H1 (cell line): ENCODE measurements around the gene MNX1. TPM values are rescaled to one million over a fixed set of nuclear protein-coding genes. Genes with fewer than 3 reads are reported as not detected.

Experiments
- CTCF ChIA-PET: fragments of 300-600 bp; sonication (Branson Sonifier 250); formaldehyde crosslinking; loops from one replicate; lab custom pipeline; 2021; ENCODE audit not compliant: partially characterized antibody; lab: Charles Lee
- POLR2A ChIA-PET: fragments of 300-600 bp; sonication (Branson Sonifier 250); formaldehyde crosslinking; loops from one replicate; lab custom pipeline; 2021; ENCODE audit warnings: inconsistent platforms; ENCODE audit not compliant: partially characterized antibody; lab: Charles Lee
- DNase-seq, 2 experiments: peaks; one replicate each; pipeline versions ENCODE4 v3.0.0 to v3.0.0-alpha.2; 2010 to 2022; ENCODE audit warnings: low spot score in 2 of 2, low read depth in 1 of 2, mixed read lengths in 1 of 2
- FAIRE-seq: peaks from 2 replicates; lab custom pipeline; 2011; peaks lifted over from hg19 to GRCh38; lab: Jason Lieb, UNC
- H2AFZ ChIP-seq: 2 replicates; pipeline ENCODE4 v1.8.1; 2012; ENCODE audit warnings: low read length, inconsistent platforms
- H2AK5ac ChIP-seq: 2 replicates; pipeline ENCODE4 v1.6.1; 2013; ENCODE audit warnings: low read depth, low read length
- H2BK120ac ChIP-seq: replicated peaks from 2 replicates; pipeline ENCODE3; 2013; ENCODE audit warnings: low read depth, low read length, inconsistent platforms
- H2BK12ac ChIP-seq: 2 replicates; pipeline ENCODE4 v1.6.1; 2013; ENCODE audit warnings: low read depth, low read length
- H2BK15ac ChIP-seq: 2 replicates; pipeline ENCODE4 v1.6.1; 2013; ENCODE audit warnings: low read length
- H2BK20ac ChIP-seq: 2 replicates; pipeline ENCODE4 v1.6.1; 2013; ENCODE audit warnings: low read length
- H2BK5ac ChIP-seq: 2 replicates; pipeline ENCODE4 v1.6.1; 2013; ENCODE audit warnings: low read depth, low read length
- H3K14ac ChIP-seq: 2 replicates; pipeline ENCODE4 v1.6.1; 2013; ENCODE audit warnings: inconsistent platforms; ENCODE audit not compliant: insufficient read length
- H3K18ac ChIP-seq: 2 replicates; pipeline ENCODE4 v1.6.1; 2013; ENCODE audit warnings: low read length; ENCODE audit errors: extremely low read depth
- H3K23ac ChIP-seq: 2 replicates; pipeline ENCODE4 v1.6.1; 2013; ENCODE audit warnings: inconsistent platforms; ENCODE audit not compliant: insufficient read length
- H3K23me2 ChIP-seq: 2 replicates; pipeline ENCODE4 v1.6.1; 2013; ENCODE audit warnings: low read depth, low read length
- H3K27ac ChIP-seq: 2 replicates; pipeline ENCODE4 v1.6.1; 2011; ENCODE audit warnings: low read depth, low read length, inconsistent platforms
- H3K27me3 ChIP-seq, 4 experiments: replicated peaks in 1 of 4; 1 replicate in 1 of 4; 2 replicates in 3 of 4; pipeline versions ENCODE4 v1.6.1 to v1.8.1; 2011 to 2013; ENCODE audit warnings: low read length in 3 of 4, mild to moderate bottlenecking in 3 of 4, inconsistent platforms in 2 of 4, mixed read lengths in 2 of 4, moderate library complexity in 1 of 4; ENCODE audit not compliant: control insufficient read depth in 3 of 4, insufficient read depth in 3 of 4; ENCODE audit errors: extremely low read depth in 1 of 4
- H3K36me3 ChIP-seq, 4 experiments: 2 replicates each; pipeline versions ENCODE4 v1.6.1 to v1.8.1; 2011 to 2013; ENCODE audit warnings: mild to moderate bottlenecking in 4 of 4, low read length in 3 of 4, moderate library complexity in 2 of 4, control low read depth in 1 of 4, inconsistent platforms in 1 of 4; ENCODE audit not compliant: insufficient read depth in 4 of 4, control insufficient read depth in 2 of 4
- H3K4ac ChIP-seq: replicated peaks from 2 replicates; pipeline ENCODE3; 2013; ENCODE audit warnings: low read length, low read depth, mixed read lengths, inconsistent platforms; ENCODE audit not compliant: insufficient read length
- H3K4me1 ChIP-seq, 4 experiments: replicated peaks in 1 of 4; 1 replicate in 1 of 4; 2 replicates in 3 of 4; pipeline versions ENCODE4 v1.6.1 to v1.8.1; 2011 to 2013; ENCODE audit warnings: low read length in 3 of 4, inconsistent platforms in 2 of 4, mixed read lengths in 1 of 4; ENCODE audit not compliant: insufficient read depth in 4 of 4, control insufficient read depth in 3 of 4
- H3K4me2 ChIP-seq, 2 experiments: 2 replicates each; pipeline versions ENCODE4 v1.6.1 to v1.8.1; 2011 to 2013; ENCODE audit warnings: low read depth in 2 of 2, low read length in 2 of 2, control low read depth in 1 of 2, inconsistent platforms in 1 of 2, mild to moderate bottlenecking in 1 of 2; ENCODE audit not compliant: insufficient read depth in 1 of 2
- H3K4me3 ChIP-seq, 4 experiments: fragments of 200-600, 300-600 bp in 1 of 4; sonication (generic), shearing (Covaris generic), sonication (Bioruptor Twin) in 1 of 4; 2 replicates each; pipeline versions ENCODE4 v1.5.1 to v1.8.1; 2011 to 2016; ENCODE audit warnings: low read length in 4 of 4, low read depth in 3 of 4, control low read depth in 2 of 4, inconsistent platforms in 2 of 4, mild to moderate bottlenecking in 2 of 4, mixed read lengths in 1 of 4, moderate library complexity in 1 of 4; ENCODE audit not compliant: insufficient read depth in 2 of 4; ENCODE audit errors: extremely low read depth in 1 of 4
- H3K56ac ChIP-seq: replicated peaks from 2 replicates; pipeline ENCODE3; 2013; ENCODE audit warnings: low read depth, mild to moderate bottlenecking, mixed read lengths, low read length, inconsistent platforms; ENCODE audit not compliant: insufficient read length
- H3K79me1 ChIP-seq: 2 replicates; pipeline ENCODE4 v1.6.1; 2013; ENCODE audit warnings: low read depth, low read length, control low read depth
- H3K79me2 ChIP-seq, 2 experiments: 2 replicates each; pipeline versions ENCODE4 v1.6.1 to v1.8.1; 2012 to 2013; ENCODE audit warnings: low read length in 2 of 2, mild to moderate bottlenecking in 2 of 2, inconsistent platforms in 1 of 2; ENCODE audit not compliant: insufficient read depth in 2 of 2, control insufficient read depth in 1 of 2
- H3K9ac ChIP-seq, 4 experiments: replicated peaks in 1 of 4; 1 replicate in 1 of 4; 2 replicates in 3 of 4; pipeline versions ENCODE4 v1.6.1 to v1.8.1; 2011 to 2013; ENCODE audit warnings: low read depth in 3 of 4, low read length in 3 of 4, control low read depth in 2 of 4, mild to moderate bottlenecking in 2 of 4, moderate library complexity in 2 of 4, inconsistent platforms in 1 of 4; ENCODE audit errors: extremely low read depth in 1 of 4
- H3K9me3 ChIP-seq, 2 experiments: 2 replicates each; pipeline versions ENCODE4 v1.6.1 to v1.8.1; 2012 to 2013; ENCODE audit warnings: mild to moderate bottlenecking in 2 of 2, moderate library complexity in 2 of 2, control low read depth in 1 of 2, inconsistent platforms in 1 of 2, low read depth in 1 of 2, low read length in 1 of 2, mixed read lengths in 1 of 2; ENCODE audit not compliant: insufficient read depth in 2 of 2
- H4K20me1 ChIP-seq, 2 experiments: replicated peaks in 1 of 2; 2 replicates each; pipeline versions ENCODE3 to v1.8.1; 2011 to 2013; ENCODE audit warnings: inconsistent platforms in 2 of 2, low read length in 2 of 2, mild to moderate bottlenecking in 1 of 2; ENCODE audit not compliant: insufficient read depth in 2 of 2, control insufficient read depth in 1 of 2
- H4K5ac ChIP-seq: 2 replicates; pipeline ENCODE4 v1.6.1; 2013; ENCODE audit warnings: low read length, low read depth, mixed read lengths, inconsistent platforms; ENCODE audit not compliant: insufficient read length
- H4K8ac ChIP-seq: 2 replicates; pipeline ENCODE4 v1.8.0; 2013; ENCODE audit warnings: mild to moderate bottlenecking, moderate library complexity, low read length, inconsistent platforms; ENCODE audit not compliant: insufficient read depth; ENCODE audit errors: extremely low read depth
- H4K91ac ChIP-seq: replicated peaks from 2 replicates; pipeline ENCODE3; 2013; ENCODE audit warnings: low read length, mixed read lengths, inconsistent platforms; ENCODE audit not compliant: insufficient read length
- ASH2L ChIP-seq: fragments of 200-600, 300-600 bp; sonication (generic); IDR thresholded peaks from one replicate; pipeline ENCODE4 v1.7.1; 2017; ENCODE audit warnings: low read length
- CBX8 ChIP-seq: fragments of 300-800, 300-1000 bp; sonication (generic); IDR thresholded peaks from 2 replicates; pipeline ENCODE4 v1.7.1; 2016; ENCODE audit warnings: low read depth, low read length, borderline replicate concordance
- TCF12 ChIP-seq: IDR thresholded peaks from 2 replicates; pipeline ENCODE4 v1.6.1; 2011; ENCODE audit warnings: low read depth, mild to moderate bottlenecking, low read length
- WGBS, 2 experiments: shearing (Covaris generic) in 1 of 2; methylation state at CpG; one replicate each; pipeline versions ENCODE4 v1.1.6 to v1.1.7; 2013 to 2015; ENCODE audit warnings: low lambda C conversion rate in 2 of 2, mixed read lengths in 2 of 2, inconsistent platforms in 1 of 2, low coverage in 1 of 2, missing lambda C conversion rate in 1 of 2; ENCODE audit not compliant: insufficient replicate concordance in 2 of 2, insufficient coverage in 1 of 2, insufficient read length in 1 of 2; ENCODE audit errors: extremely low coverage in 1 of 2, missing lambda C conversion rate in 1 of 2; 5-methylcytosine and 5-hydroxymethylcytosine counted together
- polyA plus RNA-seq, 7 experiments: library from polyadenylated mRNA; depleted of rRNA in 3 of 7; stranded (reverse) in 5 of 7; unstranded in 2 of 7; fragments of >200 nt in 5 of 7; fragments of 200-250 nt in 2 of 7; gene quantifications; 1 replicate in 5 of 7; 2 replicates in 1 of 7; 4 replicates in 1 of 7; pipeline versions ENCODE4 v1.2.1 to v1.2.3, GENCODE V29; 2011 to 2013; ENCODE audit warnings: missing spikeins in 2 of 7, mixed read lengths in 2 of 7
- total RNA-seq: library from RNA; stranded (reverse); fragmentation: NEBNext Ultra II Directional; extraction: Animal tissue kit (Norgen Biotek cat#: 25700); gene quantifications from 2 replicates; pipeline ENCODE4 v1.2.1, GENCODE V29; 2021

Gene MNX1
- total and polyA plus RNA-seq, 2 of the 8 experiments (the other 6 are each of a cell fraction or from before 2014, with no cell fraction given), result 0.39 TPM; not detected in 1

- Histone ChIP-seq H3K56ac (no peak overlapping the region), H3K14ac (no peak overlapping the region), H3K4me1 (no peaks in the 10 kb centered on the region), H4K20me1 (peaks cover 6 to 18% of the 10 kb centered on the region in 2 experiments), H2BK12ac (no peak overlapping the region), H3K9ac (no peak overlapping the region), H3K79me2 (no peaks in the 10 kb centered on the region; a peak in 1 of 4 replicates), H4K91ac (no peak overlapping the region), H3K23ac (no peak overlapping the region), H3K9me3 (no peaks in the 10 kb centered on the region), H4K8ac (no peak overlapping the region), H3K27me3 (no peaks in the 10 kb centered on the region), H3K18ac (no peak overlapping the region), H3K36me3 (peaks cover 38 to 83% (median 73%) of the 10 kb centered on the region in 4 experiments)
- no peak for DNase-seq
- FAIRE-seq, result no peak
- TF ChIP-seq ASH2L (no peak), CBX8 (no peak), TCF12 (no peak)
- TF ChIP-seq, all 59 proteins: peak for 0
- WGBS, 2 experiments, result 86% methylated on average over 12 of the region's 12 CpGs; no CpG with 5 or more reads in 1 of the 2 experiments
- Histone ChIP-seq H2BK20ac (no peak overlapping the region), H4K5ac (no peak overlapping the region), H3K23me2 (no peaks in the 10 kb centered on the region), H2AFZ (no peak overlapping the region), H2BK120ac (no peak overlapping the region), H2AK5ac (no peak overlapping the region), H3K79me1 (no peaks in the 10 kb centered on the region; the same call in 1 of the 2 replicates), H3K27ac (no peak overlapping the region), H3K4ac (no peak overlapping the region), H3K4me3 (no peak overlapping the region), H2BK5ac (no peak overlapping the region), H2BK15ac (no peak overlapping the region), H3K4me2 (no peak overlapping the region)
- ChIA-PET CTCF (no interaction called here), POLR2A (interaction anchor here (0.7 kb wide), 1 partner anchor 10 kb away, joined by 3 read pairs; no protein-coding TSS in a partner anchor)
Observed at GRCh38 chr7:156963472-156963871, 47.0 kb downstream of the MNX1 start.
